ENCODE data around the gene PITPNM2. TPM values are rescaled to one million over a fixed set of nuclear protein-coding genes. Genes with fewer than 3 reads are reported as not detected.

PITPNM2 gene
- total and polyA plus RNA-seq, 9 of the 15 experiments (the other 6 are each of a cell fraction or from before 2014, with no cell fraction given), result 0.03 to 10.8 (median 2.9) TPM

DNA sequence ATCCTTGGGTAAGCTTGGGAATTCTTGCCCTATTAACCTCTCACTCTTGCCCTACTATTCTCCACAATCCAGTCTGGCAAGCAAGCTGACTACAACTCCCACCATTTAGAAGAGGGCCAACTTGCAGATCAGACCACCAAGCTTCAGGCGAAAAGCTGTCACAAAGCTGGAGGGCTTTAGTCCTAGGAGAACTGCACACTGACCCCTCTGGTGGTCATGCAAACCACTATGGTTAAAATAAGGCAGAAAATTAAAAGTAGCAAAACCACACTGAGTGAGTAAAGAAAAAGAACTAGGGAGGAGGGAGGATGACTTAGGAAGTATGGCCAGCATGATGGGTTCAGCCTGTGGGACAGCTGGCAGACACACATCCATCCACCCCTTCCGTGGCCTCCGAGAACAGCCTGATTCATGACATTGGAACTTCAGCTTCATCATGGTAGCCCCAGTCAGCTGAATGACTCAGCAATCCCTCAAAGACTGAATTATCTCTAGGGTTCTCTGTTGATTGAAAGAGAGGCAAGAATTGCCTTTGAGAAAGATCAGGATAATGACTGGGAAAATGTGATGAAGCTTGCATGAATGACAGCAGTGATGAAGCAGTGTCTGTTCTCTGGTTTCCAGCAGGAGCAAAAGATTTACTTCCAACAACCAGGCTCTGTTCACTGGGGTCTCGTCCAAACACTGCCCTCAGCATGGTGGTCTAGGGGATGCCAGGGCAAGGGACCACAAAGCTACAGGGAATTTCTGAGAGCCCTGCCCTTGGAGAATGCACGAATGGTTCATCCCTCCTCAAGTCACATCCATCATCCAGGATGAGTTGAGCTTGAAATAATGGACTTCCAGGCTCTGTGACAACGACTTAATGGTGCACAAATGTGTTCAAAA is 24.4 kb downstream of the PITPNM2 start (continued):
- TF ChIP-seq RBM14 (IDR thresholded peaks at IDR 0.05; ENCODE audit: borderline replicate concordance, insufficient read depth, low read depth, low read length) (no peak), ZNF224 (CRISPR knock-in tag; IDR thresholded peaks at IDR 0.05) (no peak), HINFP (tag; conservative IDR thresholded peaks at IDR 0.05; ENCODE audit: low read depth) (no peak), PPARD (CRISPR knock-in tag; IDR thresholded peaks at IDR 0.05) (no peak), PCBP1 (IDR thresholded peaks at IDR 0.05; ENCODE audit: low read depth, low read length, poor library complexity, severe bottlenecking) (no peak), ZNF592 (IDR thresholded peaks at IDR 0.05) (peak; percentile 74), XRCC4 (IDR thresholded peaks at IDR 0.05; ENCODE audit: extremely low read depth, insufficient read depth, insufficient read length) (no peak), PHB2 (IDR thresholded peaks at IDR 0.05; ENCODE audit: low read depth) (no peak), KLF10 (CRISPR knock-in tag; IDR thresholded peaks at IDR 0.05) (no peak), KDM1A (IDR thresholded peaks at IDR 0.05) (peak; percentile 85 to 86)
- TF ChIP-seq, protein P1, sequence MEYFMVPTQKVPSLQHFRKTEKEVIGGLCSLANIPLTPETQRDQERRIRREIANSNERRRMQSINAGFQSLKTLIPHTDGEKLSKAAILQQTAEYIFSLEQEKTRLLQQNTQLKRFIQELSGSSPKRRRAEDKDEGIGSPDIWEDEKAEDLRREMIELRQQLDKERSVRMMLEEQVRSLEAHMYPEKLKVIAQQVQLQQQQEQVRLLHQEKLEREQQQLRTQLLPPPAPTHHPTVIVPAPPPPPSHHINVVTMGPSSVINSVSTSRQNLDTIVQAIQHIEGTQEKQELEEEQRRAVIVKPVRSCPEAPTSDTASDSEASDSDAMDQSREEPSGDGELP (CRISPR knock-in tag; IDR thresholded peaks at IDR 0.05; ENCODE audit: borderline replicate concordance), result peak; percentile 97
- TF ChIP-seq, protein P2, sequence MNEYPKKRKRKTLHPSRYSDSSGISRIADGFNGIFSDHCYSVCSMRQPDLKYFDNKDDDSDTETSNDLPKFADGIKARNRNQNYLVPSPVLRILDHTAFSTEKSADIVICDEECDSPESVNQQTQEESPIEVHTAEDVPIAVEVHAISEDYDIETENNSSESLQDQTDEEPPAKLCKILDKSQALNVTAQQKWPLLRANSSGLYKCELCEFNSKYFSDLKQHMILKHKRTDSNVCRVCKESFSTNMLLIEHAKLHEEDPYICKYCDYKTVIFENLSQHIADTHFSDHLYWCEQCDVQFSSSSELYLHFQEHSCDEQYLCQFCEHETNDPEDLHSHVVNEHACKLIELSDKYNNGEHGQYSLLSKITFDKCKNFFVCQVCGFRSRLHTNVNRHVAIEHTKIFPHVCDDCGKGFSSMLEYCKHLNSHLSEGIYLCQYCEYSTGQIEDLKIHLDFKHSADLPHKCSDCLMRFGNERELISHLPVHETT (CRISPR knock-in tag; conservative IDR thresholded peaks at IDR 0.05 in 1 of 2, IDR thresholded peaks at IDR 0.05 in 1 of 2), result 0 out of 4 replicates have a peak, but pooled peaks of 1 of the 2 experiments have one; percentile 71
- TF ChIP-seq, protein P3, sequence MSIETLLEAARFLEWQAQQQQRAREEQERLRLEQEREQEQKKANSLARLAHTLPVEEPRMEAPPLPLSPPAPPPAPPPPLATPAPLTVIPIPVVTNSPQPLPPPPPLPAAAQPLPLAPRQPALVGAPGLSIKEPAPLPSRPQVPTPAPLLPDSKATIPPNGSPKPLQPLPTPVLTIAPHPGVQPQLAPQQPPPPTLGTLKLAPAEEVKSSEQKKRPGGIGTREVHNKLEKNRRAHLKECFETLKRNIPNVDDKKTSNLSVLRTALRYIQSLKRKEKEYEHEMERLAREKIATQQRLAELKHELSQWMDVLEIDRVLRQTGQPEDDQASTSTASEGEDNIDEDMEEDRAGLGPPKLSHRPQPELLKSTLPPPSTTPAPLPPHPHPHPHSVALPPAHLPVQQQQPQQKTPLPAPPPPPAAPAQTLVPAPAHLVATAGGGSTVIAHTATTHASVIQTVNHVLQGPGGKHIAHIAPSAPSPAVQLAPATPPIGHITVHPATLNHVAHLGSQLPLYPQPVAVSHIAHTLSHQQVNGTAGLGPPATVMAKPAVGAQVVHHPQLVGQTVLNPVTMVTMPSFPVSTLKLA (conservative IDR thresholded peaks at IDR 0.05), result peak; percentile 56 to 69

Data from K562 (cell line).